Fibroblast of the conjunctiva (primary cell): ENCODE data around the gene MIPOL1.

Experiments used
- DNase-seq: peaks from one replicate; pipeline ENCODE4 v3.0.0-alpha.2; 2010; ENCODE audit warnings: low read depth

MIPOL1 gene

GRCh38 chr14:37597914-37598746 is 400.4 kb downstream of the MIPOL1 start:
- no peak for DNase-seq

GRCh38 chr14:37598747-37599506 is 401.2 kb downstream of the MIPOL1 start:
- no peak for DNase-seq

- DNase-seq, result no peak
Measured at GRCh38 chr14:37599507-37600368, 402.0 kb downstream of the MIPOL1 start.

- no peak for DNase-seq
Measured at GRCh38 chr14:37600880-37601741, 403.4 kb downstream of the MIPOL1 start.

GRCh38 chr14:37601865-37602264 is 404.1 kb downstream of the MIPOL1 start:
- DNase-seq, result no peak
